ENCODE measurements around the gene PSMA4. TPM values are rescaled to one million over a fixed set of nuclear protein-coding genes. Genes with fewer than 3 reads are reported as not detected.

PSMA4 gene
- 100 to 1,000 TPM in 1 of 4 donors, 10 to 100 TPM in 3; 58.1 to 102 (median 76.8) TPM for total RNA-seq

DNA sequence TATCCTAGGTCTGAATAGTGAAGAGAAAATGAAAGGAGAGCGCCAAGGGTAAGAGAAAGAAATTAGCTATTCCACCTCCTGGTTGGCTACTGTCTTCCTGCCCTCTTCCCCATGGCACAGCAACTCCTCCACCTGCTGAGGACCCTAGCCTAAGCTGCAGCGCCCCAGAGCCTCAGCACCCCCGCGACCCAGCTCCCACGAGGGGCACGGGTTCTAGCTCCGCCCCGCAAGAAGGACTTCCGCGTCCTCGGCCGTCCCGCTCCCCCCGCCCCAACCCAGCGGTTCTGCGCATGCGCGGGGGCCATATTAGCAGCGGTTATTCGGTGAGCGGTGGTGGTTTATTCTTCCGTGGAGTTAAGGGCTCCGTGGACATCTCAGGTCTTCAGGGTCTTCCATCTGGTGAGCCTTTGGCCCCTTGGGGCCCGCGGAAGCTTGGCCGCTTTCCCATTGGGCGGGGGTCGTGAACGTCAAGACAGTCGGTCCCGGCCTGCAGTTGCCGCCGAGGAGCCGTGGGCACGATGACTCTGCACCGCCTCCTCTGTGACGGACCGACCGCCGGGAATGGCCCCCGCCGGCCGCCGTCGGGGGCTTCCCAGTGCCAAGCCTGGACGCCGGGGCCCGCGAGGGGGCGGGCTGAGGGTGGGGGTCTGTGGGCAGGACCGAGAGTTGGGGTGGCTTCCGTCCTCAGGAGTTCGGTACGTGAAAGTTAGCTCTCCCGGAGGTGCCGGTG, at the start of gene PSMA4:
Gene PSMA4 (plus strand): TSS at position 304 of the 730 bp plus-strand sequence. CDS start 1,484 bp downstream, outside the sequence.
- Histone ChIP-seq H3K4me1 (peaks cover 0 to 29% (median 11%) of the 10 kb centered on the region in 4 donors), H3K9me3 (no peaks in the 10 kb centered on the region), H3K27me3 (no peaks in the 10 kb centered on the region), H3K36me3 (peaks cover 0 to 29% (median 1%) of the 10 kb centered on the region in 3 donors), H3K27ac (peak within 1 kb of the TSS; percentile 87 to 96 (median 92)), H3K4me3 (peak within 1 kb of the TSS; percentile 61 to 74 (median 70))
- DNase-seq (ENCODE audit: low spot score in 2 of 2), result peak; percentile 88 to 92
- TF ChIP-seq, protein P1, sequence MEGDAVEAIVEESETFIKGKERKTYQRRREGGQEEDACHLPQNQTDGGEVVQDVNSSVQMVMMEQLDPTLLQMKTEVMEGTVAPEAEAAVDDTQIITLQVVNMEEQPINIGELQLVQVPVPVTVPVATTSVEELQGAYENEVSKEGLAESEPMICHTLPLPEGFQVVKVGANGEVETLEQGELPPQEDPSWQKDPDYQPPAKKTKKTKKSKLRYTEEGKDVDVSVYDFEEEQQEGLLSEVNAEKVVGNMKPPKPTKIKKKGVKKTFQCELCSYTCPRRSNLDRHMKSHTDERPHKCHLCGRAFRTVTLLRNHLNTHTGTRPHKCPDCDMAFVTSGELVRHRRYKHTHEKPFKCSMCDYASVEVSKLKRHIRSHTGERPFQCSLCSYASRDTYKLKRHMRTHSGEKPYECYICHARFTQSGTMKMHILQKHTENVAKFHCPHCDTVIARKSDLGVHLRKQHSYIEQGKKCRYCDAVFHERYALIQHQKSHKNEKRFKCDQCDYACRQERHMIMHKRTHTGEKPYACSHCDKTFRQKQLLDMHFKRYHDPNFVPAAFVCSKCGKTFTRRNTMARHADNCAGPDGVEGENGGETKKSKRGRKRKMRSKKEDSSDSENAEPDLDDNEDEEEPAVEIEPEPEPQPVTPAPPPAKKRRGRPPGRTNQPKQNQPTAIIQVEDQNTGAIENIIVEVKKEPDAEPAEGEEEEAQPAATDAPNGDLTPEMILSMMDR (IDR thresholded peaks at IDR 0.05), result peak in 2 of 5 experiments; percentile 11 to 18
- TF ChIP-seq EP300 (IDR thresholded peaks at IDR 0.05) (peak; percentile 43 to 95), POLR2A (IDR thresholded peaks at IDR 0.05) (peak; percentile 65 to 79)
- WGBS, 2 donors, result 0 to 1% methylated on average over 24 to 25 of the region's 56 CpGs

DNA sequence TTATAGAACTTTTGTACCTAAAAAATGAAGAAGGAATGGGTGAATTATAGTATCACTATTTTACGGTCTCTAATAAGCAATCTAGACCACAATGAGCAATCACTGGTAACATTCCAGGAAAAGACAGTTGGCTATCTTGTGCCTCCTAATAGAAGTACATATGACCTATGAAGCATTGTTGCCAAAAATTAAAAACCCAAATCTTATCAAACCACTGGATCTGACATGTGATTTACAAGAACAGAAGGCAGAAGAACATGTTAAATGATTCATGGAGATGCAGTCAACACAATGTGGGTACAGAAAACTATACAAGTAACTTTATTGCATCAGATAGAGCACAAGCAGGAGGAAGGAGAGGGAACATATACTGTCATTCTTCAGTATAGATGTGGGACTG, 47.4 kb upstream of the PSMA4 start:
- Histone ChIP-seq H3K9me3 (no peaks in the 10 kb centered on the region), H3K4me1 (no peaks in the 10 kb centered on the region), H3K27me3 (no peaks in the 10 kb centered on the region), H3K4me3 (no peak overlapping the region), H3K27ac (no peak overlapping the region), H3K36me3 (peaks cover 0 to 94% (median 2%) of the 10 kb centered on the region in 3 donors)
- TF ChIP-seq POLR2A (IDR thresholded peaks at IDR 0.05) (no peak), EP300 (IDR thresholded peaks at IDR 0.05) (no peak)
- TF ChIP-seq, protein P1 (IDR thresholded peaks at IDR 0.05), result no peak
- 83 to 91% methylated on average over 1 of the region's 1 CpG for WGBS, 2 donors
- DNase-seq (ENCODE audit: low spot score in 2 of 2), result no peak

DNA sequence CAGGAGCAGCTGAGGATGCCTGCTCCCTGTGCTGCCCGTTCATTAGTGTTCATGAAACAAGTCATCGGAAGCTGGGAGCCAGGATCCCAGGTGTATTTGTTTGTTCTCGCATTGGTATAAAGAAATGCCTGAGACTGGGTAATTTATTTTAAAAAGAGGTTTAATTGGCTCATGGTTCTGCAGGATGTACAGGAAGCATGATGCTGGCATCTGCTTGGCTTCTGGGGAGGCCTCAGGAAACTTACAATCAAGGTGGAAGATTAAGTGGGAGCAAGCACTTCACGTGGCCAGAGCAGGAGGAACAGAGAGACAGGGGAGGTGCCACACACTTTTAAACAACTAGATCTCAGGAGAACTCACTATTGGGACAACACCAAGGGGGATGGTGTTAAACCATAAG, 38.4 kb upstream of the PSMA4 start:
- peaks cover 0 to 50% (median 3%) of the 10 kb centered on the region in 3 donors for H3K36me3 ChIP-seq
- TF ChIP-seq POLR2A (IDR thresholded peaks at IDR 0.05), result no peak
- TF ChIP-seq EP300 (IDR thresholded peaks at IDR 0.05), result no peak
- TF ChIP-seq, protein P1 (IDR thresholded peaks at IDR 0.05), result no peak
- H3K27ac ChIP-seq, result no peak overlapping the region
- no peaks in the 10 kb centered on the region for H3K9me3 ChIP-seq
- no peak for DNase-seq (ENCODE audit: low spot score in 2 of 2)
- peaks cover 0 to 4% (median 0%) of the 10 kb centered on the region in 4 donors for H3K4me1 ChIP-seq
- H3K27me3 ChIP-seq, result no peaks in the 10 kb centered on the region
- H3K4me3 ChIP-seq, result no peak overlapping the region
- 83 to 94% methylated on average over 4 of the region's 4 CpGs for WGBS, 2 donors

DNA sequence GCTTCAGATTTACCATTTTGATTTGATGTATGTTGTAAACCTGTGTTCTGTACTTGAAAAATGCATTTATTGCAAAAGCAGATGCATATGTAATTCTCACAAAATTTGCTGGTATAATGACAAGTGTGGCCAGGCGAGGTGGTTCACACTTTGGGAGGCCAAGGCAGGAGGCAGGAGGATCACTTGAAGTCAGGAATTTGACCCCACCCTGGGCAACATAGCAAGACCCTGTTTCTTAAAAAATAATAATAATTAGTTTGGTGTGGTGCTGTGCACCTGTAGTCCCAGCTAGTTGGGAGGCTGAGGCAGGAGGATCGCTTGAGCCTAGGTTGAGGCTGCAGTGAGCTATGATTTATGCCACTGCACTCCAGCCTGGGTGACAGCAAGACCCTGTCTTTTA, 37.6 kb upstream of the PSMA4 start:
- Histone ChIP-seq H3K4me3 (no peak overlapping the region), H3K9me3 (no peaks in the 10 kb centered on the region), H3K27ac (no peak overlapping the region), H3K27me3 (no peaks in the 10 kb centered on the region), H3K36me3 (peaks cover 0 to 43% (median 3%) of the 10 kb centered on the region in 3 donors), H3K4me1 (peaks cover 0 to 6% (median 0%) of the 10 kb centered on the region in 4 donors)
- TF ChIP-seq POLR2A (IDR thresholded peaks at IDR 0.05) (no peak), EP300 (IDR thresholded peaks at IDR 0.05) (no peak)
- TF ChIP-seq, protein P1 (IDR thresholded peaks at IDR 0.05), result no peak
- 90 to 94% methylated on average over 2 of the region's 2 CpGs for WGBS, 2 donors
- DNase-seq (ENCODE audit: low spot score in 2 of 2), result no peak

Measured in tibial nerve (tissue), 4 donors.